ENCODE measurements around the gene TMEM169.

The TMEM169 gene

GRCh38 chr2:216059233-216059834 is 22.4 kb upstream of the TMEM169 start:
- TF ChIP-seq CTCF (IDR thresholded peaks at IDR 0.05) = 0 out of 2 replicates have a peak, but pooled peaks have one; percentile 16

- TF ChIP-seq CTCF (IDR thresholded peaks at IDR 0.05) = no peak
Observed at GRCh38 chr2:216064014-216064630, 17.6 kb upstream of the TMEM169 start.

- no peak for TF ChIP-seq CTCF (IDR thresholded peaks at IDR 0.05)
Observed at GRCh38 chr2:216064665-216065064, 17.1 kb upstream of the TMEM169 start.

- no peak for TF ChIP-seq CTCF (IDR thresholded peaks at IDR 0.05)
Observed at GRCh38 chr2:216066230-216066629, 15.5 kb upstream of the TMEM169 start.

- no peak for TF ChIP-seq CTCF (IDR thresholded peaks at IDR 0.05)
Observed at GRCh38 chr2:216069028-216069427, 12.7 kb upstream of the TMEM169 start.

- TF ChIP-seq CTCF (IDR thresholded peaks at IDR 0.05) = no peak
Observed at GRCh38 chr2:216070195-216070594, 11.5 kb upstream of the TMEM169 start.

GRCh38 chr2:216071111-216071851 is 10.4 kb upstream of the TMEM169 start:
- TF ChIP-seq CTCF (IDR thresholded peaks at IDR 0.05) = no peak

All from LNCAP (cell line).